KMS-11 (cell line): ENCODE measurements around the gene C4orf36.

Experiments used
- H2AFZ ChIP-seq: fragments of 200-600 bp; sonication (generic); 2 replicates; pipeline ENCODE4 v1.6.1; 2016; ENCODE audit warnings: antibody characterized with exemption, mixed run types, low read depth
- H3K27ac ChIP-seq: fragments of 200-600 bp; sonication (generic); 2 replicates; pipeline ENCODE4 v1.6.1; 2016; ENCODE audit warnings: mild to moderate bottlenecking, mixed run types
- H3K27me3 ChIP-seq: fragments of 200-600 bp; sonication (generic); 2 replicates; pipeline ENCODE4 v1.6.1; 2017; ENCODE audit warnings: mild to moderate bottlenecking, low read depth, mixed run types, moderate library complexity; ENCODE audit not compliant: insufficient read depth
- H3K36me3 ChIP-seq: fragments of 200-600 bp; sonication (generic); 2 replicates; pipeline ENCODE4 v1.6.1; 2017; ENCODE audit warnings: mild to moderate bottlenecking, mixed run types; ENCODE audit not compliant: insufficient read depth
- H3K4me1 ChIP-seq: fragments of 200-600 bp; sonication (generic); 2 replicates; pipeline ENCODE4 v1.6.1; 2016; ENCODE audit warnings: mild to moderate bottlenecking, low read depth, mixed run types; ENCODE audit not compliant: poor library complexity, severe bottlenecking
- H3K4me2 ChIP-seq: fragments of 200-600 bp; sonication (generic); 2 replicates; pipeline ENCODE4 v1.7.0; 2016; ENCODE audit warnings: mild to moderate bottlenecking, mixed run types
- H3K4me3 ChIP-seq: fragments of 200-600 bp; sonication (generic); IDR thresholded peaks from 2 replicates; pipeline ENCODE4 v1.6.1; 2017; ENCODE audit warnings: low read depth, low read length, mixed read lengths; ENCODE audit not compliant: insufficient read depth
- H3K79me2 ChIP-seq: fragments of 200-600 bp; sonication (generic); 2 replicates; pipeline ENCODE4 v1.6.1; 2016; ENCODE audit warnings: low read depth, mixed run types; ENCODE audit not compliant: insufficient read depth
- H3K9ac ChIP-seq: fragments of 200-600 bp; sonication (generic); 2 replicates; pipeline ENCODE4 v1.6.1; 2016; ENCODE audit warnings: mild to moderate bottlenecking, mixed run types
- H4K20me1 ChIP-seq: fragments of 200-600 bp; sonication (generic); 2 replicates; pipeline ENCODE4 v1.6.1; 2016; ENCODE audit warnings: mild to moderate bottlenecking, mixed run types; ENCODE audit not compliant: insufficient read depth
- CTCF ChIP-seq: fragments of 200-600 bp; sonication (generic); conservative IDR thresholded peaks from 2 replicates; pipeline ENCODE4 v1.6.1; 2017; ENCODE audit warnings: low read depth, mild to moderate bottlenecking, antibody characterized with exemption, low read length, moderate library complexity, mixed read lengths

Gene C4orf36

GRCh38 chr4:86908251-86908657 is 16.0 kb upstream of the C4orf36 start:
- H3K4me2 ChIP-seq, result peak overlapping the region; percentile 75
- H3K27ac ChIP-seq, result peak overlapping the region; percentile 87
- H2AFZ ChIP-seq, result peak overlapping the region; percentile 28; the same call in 1 of the 2 replicates

GRCh38 chr4:86901864-86902263 is 9.6 kb upstream of the C4orf36 start:
- no peaks in the 10 kb centered on the region for H3K79me2 ChIP-seq
- no peak overlapping the region for H3K4me3 ChIP-seq
- no peak for TF ChIP-seq CTCF
- no peak overlapping the region for H3K4me2 ChIP-seq
- no peak overlapping the region for H3K9ac ChIP-seq
- H3K27ac ChIP-seq, result no peak overlapping the region
- no peaks in the 10 kb centered on the region for H3K27me3 ChIP-seq
- H3K4me1 ChIP-seq, result peaks cover 9% of the 10 kb centered on the region
- H2AFZ ChIP-seq, result no peak overlapping the region
- no peaks in the 10 kb centered on the region for H4K20me1 ChIP-seq
- no peaks in the 10 kb centered on the region for H3K36me3 ChIP-seq

More at GRCh38 chr4:86908251-86908657, 16.0 kb upstream of the C4orf36 start:
- H3K4me3 ChIP-seq, result no peak overlapping the region
- H4K20me1 ChIP-seq, result no peaks in the 10 kb centered on the region
- peaks cover 71% of the 10 kb centered on the region for H3K4me1 ChIP-seq
- no peak for TF ChIP-seq CTCF
- H3K27me3 ChIP-seq, result no peaks in the 10 kb centered on the region
- no peaks in the 10 kb centered on the region for H3K79me2 ChIP-seq
- H3K36me3 ChIP-seq, result no peaks in the 10 kb centered on the region
- H3K9ac ChIP-seq, result no peak overlapping the region

GRCh38 chr4:86898562-86898961 is 6.3 kb upstream of the C4orf36 start:
- Histone ChIP-seq H3K4me2 (no peak overlapping the region), H3K36me3 (no peaks in the 10 kb centered on the region), H3K27ac (no peak overlapping the region), H3K4me1 (no peaks in the 10 kb centered on the region), H4K20me1 (no peaks in the 10 kb centered on the region), H2AFZ (no peak overlapping the region), H3K79me2 (no peaks in the 10 kb centered on the region), H3K27me3 (no peaks in the 10 kb centered on the region), H3K4me3 (no peak overlapping the region), H3K9ac (no peak overlapping the region)
- TF ChIP-seq CTCF, result 0 out of 2 replicates have a peak, but pooled peaks have one; percentile 26

- Histone ChIP-seq H2AFZ (no peak overlapping the region), H3K9ac (no peak overlapping the region), H3K79me2 (no peaks in the 10 kb centered on the region), H3K4me2 (no peak overlapping the region), H3K4me3 (no peak overlapping the region), H3K27ac (no peak overlapping the region), H3K36me3 (no peaks in the 10 kb centered on the region), H4K20me1 (no peaks in the 10 kb centered on the region), H3K27me3 (no peaks in the 10 kb centered on the region), H3K4me1 (no peaks in the 10 kb centered on the region)
- TF ChIP-seq CTCF, result no peak
These were observed 4.4 kb upstream of the C4orf36 start for GRCh38 chr4:86896596-86896995.
